Ishikawa (cell line): ENCODE measurements around the gene NPIPB6.
"Not testable (repeated sequence)": the region's sequence is repeated elsewhere in the genome, so short reads cannot be mapped to it uniquely, and the experiment has no call there.

Experiments used
- CEBPB ChIP-seq: IDR thresholded peaks from 2 replicates; pipeline ENCODE4 v1.6.1; 2012
- CREB1 ChIP-seq: IDR thresholded peaks from 2 replicates; pipeline ENCODE4 v1.6.1; 2012; ENCODE audit warnings: low read depth
- EP300 ChIP-seq: IDR thresholded peaks from 2 replicates; pipeline ENCODE4 v1.6.1; 2012; ENCODE audit warnings: borderline replicate concordance
- RAD21 ChIP-seq: IDR thresholded peaks from 2 replicates; pipeline ENCODE4 v1.6.1; 2012; ENCODE audit warnings: low read depth

DNA sequence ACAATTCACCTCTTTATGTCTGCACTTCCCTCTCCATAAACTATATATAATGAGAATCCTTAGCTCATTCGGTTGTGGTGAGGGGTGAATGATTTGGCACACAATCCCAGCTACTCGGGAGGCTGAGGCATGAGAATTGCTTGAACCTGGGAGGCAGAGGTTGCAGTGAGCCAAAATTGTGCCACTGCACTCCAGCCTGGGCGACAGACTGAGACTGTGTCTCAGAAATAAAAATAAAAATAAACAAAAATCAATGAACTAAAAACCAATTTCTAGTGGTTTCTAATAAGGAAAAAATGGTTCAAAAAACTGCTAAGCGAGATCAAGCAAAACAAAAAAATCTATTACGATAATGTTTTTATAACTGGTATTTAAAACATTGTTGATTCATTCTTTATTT is at the start of gene NPIPB6:
- not testable (repeated sequence) for TF ChIP-seq RAD21, CEBPB, CREB1, EP300
